Neural crest cell (in vitro differentiated cells): Measurements from ENCODE around the gene STN1. TPM values are rescaled to one million over a fixed set of nuclear protein-coding genes. Genes with fewer than 3 reads are reported as not detected.

Experiments used
- DNase-seq: peaks from one replicate; pipeline ENCODE4 v3.0.0; 2021; ENCODE audit warnings: low read depth, mixed read lengths, low spot score
- H3K27ac Mint-ChIP-seq: one replicate; pipeline ENCODE4 v1.8.0; 2021; ENCODE audit warnings: mild to moderate bottlenecking, mixed read lengths; ENCODE audit not compliant: unreplicated experiment
- H3K27me3 Mint-ChIP-seq: 2 replicates; pipeline ENCODE4 v1.8.0; 2021; ENCODE audit warnings: low read depth, mild to moderate bottlenecking, mixed read lengths
- H3K36me3 Mint-ChIP-seq: 2 replicates; pipeline ENCODE4 v1.8.0; 2021; ENCODE audit warnings: low read depth, mild to moderate bottlenecking, mixed read lengths
- H3K4me1 Mint-ChIP-seq: 2 replicates; pipeline ENCODE4 v1.8.0; 2021; ENCODE audit warnings: mixed read lengths
- H3K4me3 Mint-ChIP-seq: one replicate; pipeline ENCODE4 v1.8.0; 2021; ENCODE audit warnings: mild to moderate bottlenecking, mixed read lengths
- H3K9me3 Mint-ChIP-seq: 2 replicates; pipeline ENCODE4 v1.8.0; 2021; ENCODE audit warnings: mixed read lengths
- total RNA-seq: library from RNA; stranded (reverse); gene quantifications from 2 replicates; pipeline ENCODE4 v1.2.1, GENCODE V29; 2021
- TF ChIP-seq, protein P1 (sequence below): fragments of 200-600 bp; sonication (generic); conservative IDR thresholded peaks from 2 replicates; pipeline ENCODE4 v1.5.0; 2021; ENCODE audit warnings: antibody characterized with exemption, mild to moderate bottlenecking

Gene STN1
- total RNA-seq, 1 donor from 2014 or later, result 11.9 TPM

DNA sequence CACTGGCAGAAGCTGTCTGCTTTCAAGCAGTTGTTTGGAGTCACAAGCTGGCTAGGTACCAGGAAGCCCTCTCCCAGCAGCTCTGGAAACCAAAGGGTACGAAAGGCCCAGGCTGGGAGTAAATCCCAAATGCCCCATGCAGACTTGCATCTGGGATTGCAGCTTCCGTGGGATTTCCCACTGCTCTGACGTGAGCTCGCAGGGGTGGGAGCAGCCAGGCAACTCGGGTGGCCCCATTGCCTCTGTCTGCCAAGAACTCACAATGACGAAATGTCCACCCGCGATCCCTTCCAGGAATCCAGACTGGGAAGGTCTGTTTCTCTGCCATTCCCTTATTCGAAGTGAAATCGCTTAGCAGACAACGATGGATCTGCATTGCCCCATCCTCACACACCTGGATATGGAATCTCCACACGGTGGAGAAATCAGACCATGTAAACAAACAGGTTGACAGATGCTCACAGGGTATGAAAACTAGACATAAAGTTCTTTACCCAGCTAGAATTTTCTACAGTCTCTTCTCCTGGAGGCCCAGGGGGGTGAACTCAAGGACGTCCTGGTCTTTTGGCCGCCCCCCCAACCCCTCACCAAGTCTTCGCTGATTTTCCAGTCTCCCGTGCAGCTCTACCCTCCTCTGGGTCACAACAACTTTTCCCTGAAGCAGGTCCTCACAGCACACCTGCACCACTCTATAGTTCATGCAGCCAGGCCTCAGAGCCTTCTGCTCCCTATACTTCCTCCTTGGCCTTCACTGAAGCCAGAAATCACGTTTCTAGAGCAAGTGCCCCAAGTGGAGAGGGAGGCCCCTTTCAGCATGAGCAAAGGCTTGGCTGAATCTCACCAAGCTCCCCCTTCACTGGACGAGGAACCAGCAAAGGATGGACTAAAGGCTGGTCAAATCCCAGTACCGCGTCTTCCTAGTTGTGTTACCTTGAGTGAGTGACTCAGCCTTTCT lies 82.6 kb downstream of the STN1 start:
- DNase-seq, result no peak
- Mint-ChIP-seq H3K36me3 (peaks cover 9% of the 10 kb centered on the region), H3K27ac (no peak overlapping the region), H3K4me3 (peak overlapping the region; percentile 25), H3K27me3 (no peaks in the 10 kb centered on the region), H3K9me3 (peaks cover 3% of the 10 kb centered on the region), H3K4me1 (peaks cover 55% of the 10 kb centered on the region)
- TF ChIP-seq, protein P1, sequence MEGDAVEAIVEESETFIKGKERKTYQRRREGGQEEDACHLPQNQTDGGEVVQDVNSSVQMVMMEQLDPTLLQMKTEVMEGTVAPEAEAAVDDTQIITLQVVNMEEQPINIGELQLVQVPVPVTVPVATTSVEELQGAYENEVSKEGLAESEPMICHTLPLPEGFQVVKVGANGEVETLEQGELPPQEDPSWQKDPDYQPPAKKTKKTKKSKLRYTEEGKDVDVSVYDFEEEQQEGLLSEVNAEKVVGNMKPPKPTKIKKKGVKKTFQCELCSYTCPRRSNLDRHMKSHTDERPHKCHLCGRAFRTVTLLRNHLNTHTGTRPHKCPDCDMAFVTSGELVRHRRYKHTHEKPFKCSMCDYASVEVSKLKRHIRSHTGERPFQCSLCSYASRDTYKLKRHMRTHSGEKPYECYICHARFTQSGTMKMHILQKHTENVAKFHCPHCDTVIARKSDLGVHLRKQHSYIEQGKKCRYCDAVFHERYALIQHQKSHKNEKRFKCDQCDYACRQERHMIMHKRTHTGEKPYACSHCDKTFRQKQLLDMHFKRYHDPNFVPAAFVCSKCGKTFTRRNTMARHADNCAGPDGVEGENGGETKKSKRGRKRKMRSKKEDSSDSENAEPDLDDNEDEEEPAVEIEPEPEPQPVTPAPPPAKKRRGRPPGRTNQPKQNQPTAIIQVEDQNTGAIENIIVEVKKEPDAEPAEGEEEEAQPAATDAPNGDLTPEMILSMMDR, result no peak

DNA sequence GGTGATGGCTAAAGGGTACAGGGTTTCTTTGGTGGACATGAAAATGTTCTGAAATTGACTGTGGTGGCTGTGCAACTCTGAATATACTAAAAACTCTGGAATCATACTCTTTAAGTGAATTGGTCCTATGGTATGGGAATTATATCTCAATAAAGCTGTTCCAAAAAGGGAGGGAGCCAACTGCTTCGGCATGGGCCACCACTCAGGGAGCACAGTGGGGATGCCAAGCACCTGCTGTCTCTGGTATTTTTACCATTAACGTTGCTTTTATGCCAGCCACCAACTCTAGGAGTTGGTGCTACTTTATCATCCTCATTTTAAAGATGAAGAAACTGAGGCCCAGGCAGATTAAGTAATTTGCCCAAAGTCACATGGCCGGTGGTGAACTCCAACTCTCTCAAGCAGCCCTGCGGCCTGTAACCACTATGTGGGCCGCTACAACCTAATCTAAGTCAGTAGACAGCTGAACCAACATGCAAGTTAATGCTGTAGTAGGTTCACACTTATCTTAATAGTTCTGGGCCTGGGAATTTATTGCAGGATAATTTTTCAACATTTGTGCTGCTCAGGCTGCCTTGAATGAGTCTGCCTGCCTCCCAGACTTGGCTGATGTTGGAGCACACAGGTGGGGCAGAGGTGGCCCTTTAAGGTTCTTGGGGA lies 83.4 kb downstream of the STN1 start:
- DNase-seq, result no peak
- TF ChIP-seq, protein P1, result no peak
- no peak overlapping the region for H3K4me3 Mint-ChIP-seq
- H3K9me3 Mint-ChIP-seq, result peaks cover 3% of the 10 kb centered on the region
- no peaks in the 10 kb centered on the region for H3K27me3 Mint-ChIP-seq
- H3K27ac Mint-ChIP-seq, result no peak overlapping the region
- H3K4me1 Mint-ChIP-seq, result peaks cover 54% of the 10 kb centered on the region
- peaks cover 9% of the 10 kb centered on the region for H3K36me3 Mint-ChIP-seq

DNA sequence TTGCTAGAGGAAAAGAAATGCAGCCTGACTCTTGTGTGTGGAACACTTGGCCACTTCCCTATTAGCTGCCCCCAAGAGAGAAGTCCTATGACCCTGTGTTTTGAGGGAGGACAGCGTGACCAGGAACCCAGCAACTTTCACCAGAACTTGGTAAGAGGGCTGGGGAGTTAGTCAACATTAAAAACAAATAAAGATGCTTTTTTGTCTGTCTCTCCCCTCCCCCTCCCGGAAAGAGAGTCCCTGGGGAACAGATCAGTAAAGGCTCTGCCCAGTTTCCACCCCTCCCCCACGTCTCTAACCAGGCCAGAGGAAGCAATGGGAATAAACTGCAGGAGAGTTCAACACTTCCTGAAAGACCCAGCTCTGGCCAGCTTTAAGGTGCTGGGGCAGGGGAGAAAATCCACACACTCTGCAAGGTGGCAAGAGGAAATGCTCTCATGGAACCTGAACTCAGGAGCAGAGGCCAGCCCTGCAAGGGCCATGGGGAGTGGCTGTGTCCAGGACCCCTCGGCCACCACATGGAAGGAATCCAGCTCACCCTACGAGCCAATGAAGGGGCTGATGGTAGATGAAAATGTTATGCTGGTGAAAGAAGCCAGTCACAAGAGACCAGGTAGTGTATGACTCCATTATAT lies 84.1 kb downstream of the STN1 start:
- Mint-ChIP-seq H3K27me3 (no peaks in the 10 kb centered on the region), H3K4me3 (peak overlapping the region; percentile 1), H3K9me3 (peaks cover 3% of the 10 kb centered on the region), H3K4me1 (peaks cover 54% of the 10 kb centered on the region), H3K27ac (peak overlapping the region; percentile 68), H3K36me3 (peaks cover 9% of the 10 kb centered on the region)
- DNase-seq, result no peak
- TF ChIP-seq, protein P1, result no peak

DNA sequence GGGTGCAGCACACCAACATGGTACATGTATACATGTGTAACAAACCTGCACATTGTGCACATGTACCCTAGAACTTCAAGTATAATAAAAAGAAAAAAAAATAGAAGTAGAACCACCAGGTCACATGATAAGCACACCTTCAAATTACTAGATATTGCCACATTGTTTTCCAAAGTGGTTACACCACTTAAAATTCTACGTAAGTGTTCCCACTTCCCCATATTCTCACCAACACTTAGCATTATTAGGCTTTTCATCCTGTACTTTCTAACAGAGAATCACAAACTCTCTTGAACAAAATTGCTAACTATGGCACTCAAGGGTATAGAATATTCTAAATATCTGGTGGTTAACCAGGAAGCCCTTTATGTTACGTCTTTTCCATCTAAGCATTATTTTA lies 85.2 kb downstream of the STN1 start:
- peaks cover 3% of the 10 kb centered on the region for H3K9me3 Mint-ChIP-seq
- peaks cover 9% of the 10 kb centered on the region for H3K36me3 Mint-ChIP-seq
- no peak overlapping the region for H3K27ac Mint-ChIP-seq
- peaks cover 61% of the 10 kb centered on the region for H3K4me1 Mint-ChIP-seq
- DNase-seq, result no peak
- H3K27me3 Mint-ChIP-seq, result no peaks in the 10 kb centered on the region
- TF ChIP-seq, protein P1, result no peak
- no peak overlapping the region for H3K4me3 Mint-ChIP-seq

Other genes starting within 250 kb of the STN1 start
- gene SH3PXD2A, start 62.6 kb downstream of the STN1 start, total RNA-seq, result 22.8 and 23.2 TPM in 2 replicates
- 28.4 and 30.0 TPM in 2 replicates for gene SLK, start 49.0 kb upstream of the STN1 start, total RNA-seq
- not detected in 2 replicates for gene COL17A1, start 167.7 kb upstream of the STN1 start, total RNA-seq
- 13.9 and 14.0 TPM in 2 replicates for gene SFR1, start 204.0 kb upstream of the STN1 start, total RNA-seq